Adipocyte (in vitro differentiated cells): ENCODE results near the gene PDE7B.

Experiments
- DNase-seq: peaks from one replicate; pipeline ENCODE4 v3.0.0-alpha.2; 2015; ENCODE audit warnings: low read depth
- H3K27me3 ChIP-seq: replicated peaks from 2 replicates; pipeline ENCODE4 v1.7.0; 2013; ENCODE audit warnings: mild to moderate bottlenecking, low read length, moderate library complexity; ENCODE audit not compliant: control insufficient read depth, insufficient read depth
- H3K36me3 ChIP-seq: 2 replicates; pipeline ENCODE4 v1.7.0; 2013; ENCODE audit warnings: low read length, mild to moderate bottlenecking, moderate library complexity; ENCODE audit not compliant: control insufficient read depth, insufficient read depth, severe bottlenecking
- H3K4me1 ChIP-seq: 2 replicates; pipeline ENCODE4 v1.7.0; 2013; ENCODE audit warnings: mild to moderate bottlenecking, low read length, moderate library complexity; ENCODE audit not compliant: control insufficient read depth, insufficient read depth
- H3K4me3 ChIP-seq: 2 replicates; pipeline ENCODE4 v1.7.0; 2013; ENCODE audit warnings: mild to moderate bottlenecking, low read length, moderate library complexity
- H3K9ac ChIP-seq: 2 replicates; pipeline ENCODE4 v1.7.0; 2013; ENCODE audit warnings: mild to moderate bottlenecking, low read length, moderate library complexity
- H3K9me3 ChIP-seq: 2 replicates; pipeline ENCODE4 v1.7.0; 2013; ENCODE audit warnings: mild to moderate bottlenecking, low read length, moderate library complexity; ENCODE audit not compliant: control insufficient read depth

PDE7B gene

GRCh38 chr6:136015531-136015930, 164.0 kb downstream of the PDE7B start:
- peaks cover 44% of the 10 kb centered on the region for H3K4me1 ChIP-seq
- peak overlapping the region; percentile 28 for H3K9ac ChIP-seq
- H3K4me3 ChIP-seq, result peak overlapping the region; percentile 62
- no peaks in the 10 kb centered on the region for H3K36me3 ChIP-seq
- H3K27me3 ChIP-seq, result no peaks in the 10 kb centered on the region
- no peaks in the 10 kb centered on the region for H3K9me3 ChIP-seq
- no peak for DNase-seq

GRCh38 chr6:136016228-136017225, 165.0 kb downstream of the PDE7B start:
- Histone ChIP-seq H3K27me3 (no peaks in the 10 kb centered on the region), H3K4me3 (no peak overlapping the region), H3K9me3 (no peaks in the 10 kb centered on the region), H3K36me3 (no peaks in the 10 kb centered on the region), H3K9ac (no peak overlapping the region), H3K4me1 (peaks cover 34% of the 10 kb centered on the region)
- DNase-seq, result no peak

- Histone ChIP-seq H3K4me1 (peaks cover 12% of the 10 kb centered on the region), H3K36me3 (no peaks in the 10 kb centered on the region), H3K4me3 (no peak overlapping the region), H3K9me3 (no peaks in the 10 kb centered on the region), H3K27me3 (no peaks in the 10 kb centered on the region), H3K9ac (no peak overlapping the region)
- no peak for DNase-seq
Measured at GRCh38 chr6:136020691-136021090, 169.2 kb downstream of the PDE7B start.

DNA sequence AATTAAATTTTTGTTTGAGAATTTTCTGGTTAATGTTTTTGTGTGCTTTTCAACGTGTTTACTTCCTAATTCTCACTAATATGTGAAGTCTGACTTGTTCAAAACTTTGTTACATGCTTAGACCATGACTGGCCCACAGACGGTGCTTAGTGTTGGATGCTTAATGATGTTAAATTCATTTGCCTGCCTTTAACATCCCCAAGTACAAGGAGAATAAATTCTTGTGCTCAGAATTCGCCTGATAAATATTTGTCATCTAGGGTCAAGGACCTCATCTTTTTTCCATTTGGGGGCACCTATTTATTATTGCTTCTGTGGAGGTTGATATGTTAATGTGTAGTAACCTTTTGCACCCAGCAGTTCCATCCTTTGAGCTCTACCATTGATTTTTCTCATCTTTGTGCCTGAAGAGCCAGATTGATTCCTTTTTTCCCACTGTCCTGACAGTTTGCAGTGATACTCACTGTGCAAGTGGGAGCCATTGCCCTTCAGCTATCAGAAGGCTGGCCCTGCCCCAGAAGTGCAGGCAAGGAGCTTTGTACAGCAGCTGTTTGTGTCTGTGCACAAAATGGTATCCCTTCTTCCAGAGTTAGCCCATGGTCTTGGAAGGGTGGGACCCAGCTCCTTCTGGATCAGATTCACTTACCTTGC, 170.8 kb downstream of the PDE7B start:
- H3K9ac ChIP-seq, result no peak overlapping the region
- no peaks in the 10 kb centered on the region for H3K36me3 ChIP-seq
- peaks cover 13% of the 10 kb centered on the region for H3K4me1 ChIP-seq
- no peaks in the 10 kb centered on the region for H3K9me3 ChIP-seq
- no peak overlapping the region for H3K4me3 ChIP-seq
- DNase-seq, result no peak
- no peaks in the 10 kb centered on the region for H3K27me3 ChIP-seq

GRCh38 chr6:136024711-136025110, 173.2 kb downstream of the PDE7B start:
- H3K27me3 ChIP-seq, result no peaks in the 10 kb centered on the region
- H3K9ac ChIP-seq, result no peak overlapping the region
- no peak for DNase-seq
- peaks cover 13% of the 10 kb centered on the region for H3K4me1 ChIP-seq
- no peak overlapping the region for H3K4me3 ChIP-seq
- H3K9me3 ChIP-seq, result no peaks in the 10 kb centered on the region
- H3K36me3 ChIP-seq, result no peaks in the 10 kb centered on the region

GRCh38 chr6:136025736-136026135, 174.2 kb downstream of the PDE7B start:
- Histone ChIP-seq H3K9me3 (no peaks in the 10 kb centered on the region), H3K36me3 (no peaks in the 10 kb centered on the region), H3K4me3 (no peak overlapping the region), H3K27me3 (no peaks in the 10 kb centered on the region), H3K4me1 (peaks cover 13% of the 10 kb centered on the region), H3K9ac (no peak overlapping the region)
- no peak for DNase-seq

DNA sequence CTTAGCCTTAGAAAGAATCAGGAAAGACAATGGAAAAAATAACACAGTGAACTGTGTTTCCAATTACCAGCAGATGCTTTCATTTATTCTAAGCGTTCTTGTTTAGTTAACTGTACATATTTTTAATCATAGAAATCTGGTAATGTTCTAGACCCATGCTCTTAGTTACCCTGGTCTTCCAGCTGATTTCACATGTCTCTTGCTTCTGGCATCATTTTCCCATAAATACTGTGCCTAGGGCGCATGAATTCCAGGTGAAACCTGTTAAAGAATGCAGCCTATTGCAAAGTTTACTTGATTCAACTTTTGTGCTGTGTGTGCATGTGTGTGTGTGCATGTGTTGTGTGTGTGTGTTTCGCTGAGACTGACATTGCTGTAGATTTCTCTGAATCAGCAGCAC, 178.6 kb downstream of the PDE7B start:
- Histone ChIP-seq H3K9me3 (no peaks in the 10 kb centered on the region), H3K4me3 (no peak overlapping the region), H3K9ac (no peak overlapping the region), H3K4me1 (peaks cover 12% of the 10 kb centered on the region), H3K36me3 (no peaks in the 10 kb centered on the region), H3K27me3 (no peaks in the 10 kb centered on the region)
- peak; percentile 79 for DNase-seq

DNA sequence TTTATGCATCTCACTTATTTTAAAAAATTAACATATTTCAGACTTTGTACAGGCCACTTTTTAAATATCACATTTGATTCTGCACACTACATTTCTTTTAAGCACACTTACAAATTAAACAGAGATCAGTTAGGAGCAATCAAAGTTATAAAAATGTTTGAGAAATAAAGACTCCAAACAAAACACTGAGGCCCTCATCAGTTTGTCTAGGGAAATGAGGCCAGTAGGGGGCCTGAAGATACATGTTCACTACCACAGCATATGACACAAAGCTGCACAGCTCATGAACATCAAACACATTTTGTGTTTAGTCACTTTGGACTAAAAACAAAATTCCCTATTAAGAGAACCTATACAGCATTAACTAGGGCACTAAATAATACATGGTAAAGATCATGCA, 180.5 kb downstream of the PDE7B start:
- DNase-seq, result peak; percentile 72
- Histone ChIP-seq H3K36me3 (no peaks in the 10 kb centered on the region), H3K9me3 (no peaks in the 10 kb centered on the region), H3K27me3 (no peaks in the 10 kb centered on the region), H3K4me1 (peaks cover 23% of the 10 kb centered on the region), H3K4me3 (no peak overlapping the region), H3K9ac (no peak overlapping the region)

DNA sequence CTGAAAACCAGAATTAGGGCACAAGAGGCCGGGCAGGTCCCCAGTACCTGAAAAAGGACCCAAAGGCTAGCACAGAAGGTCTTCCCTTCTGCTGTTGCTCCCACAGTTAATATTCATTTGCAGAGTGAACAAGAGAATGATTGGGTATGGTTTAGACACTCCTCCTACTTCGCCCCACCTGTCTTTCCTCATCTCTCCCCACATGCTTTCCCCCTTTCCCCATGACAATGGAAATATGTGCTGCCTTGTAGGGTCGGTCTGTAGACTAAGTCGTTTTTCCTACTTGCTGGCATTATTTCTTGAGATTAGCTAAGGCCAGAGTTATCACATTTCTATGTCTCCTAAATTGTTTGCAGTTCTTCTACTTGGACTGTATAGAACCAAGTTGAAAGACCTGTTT, 181.9 kb downstream of the PDE7B start:
- H3K4me1 ChIP-seq, result peaks cover 30% of the 10 kb centered on the region

GRCh38 chr6:136034422-136034821, 182.9 kb downstream of the PDE7B start:
- Histone ChIP-seq H3K4me1 (peaks cover 37% of the 10 kb centered on the region), H3K27me3 (no peaks in the 10 kb centered on the region), H3K4me3 (no peak overlapping the region), H3K36me3 (no peaks in the 10 kb centered on the region), H3K9me3 (no peaks in the 10 kb centered on the region), H3K9ac (no peak overlapping the region)
- DNase-seq, result no peak

More for the DNA sequence above, 181.9 kb downstream of the PDE7B start:
- no peak overlapping the region for H3K4me3 ChIP-seq
- no peak overlapping the region for H3K9ac ChIP-seq
- no peaks in the 10 kb centered on the region for H3K36me3 ChIP-seq
- no peak for DNase-seq
- no peaks in the 10 kb centered on the region for H3K9me3 ChIP-seq
- no peaks in the 10 kb centered on the region for H3K27me3 ChIP-seq

GRCh38 chr6:136035378-136036070, 184.0 kb downstream of the PDE7B start:
- Histone ChIP-seq H3K9me3 (no peaks in the 10 kb centered on the region), H3K27me3 (no peaks in the 10 kb centered on the region), H3K36me3 (no peaks in the 10 kb centered on the region), H3K4me1 (peaks cover 47% of the 10 kb centered on the region), H3K9ac (peak overlapping the region; percentile 85), H3K4me3 (peak overlapping the region; percentile 43)
- peak; percentile 64 for DNase-seq
